Breast epithelium (tissue), 3 donors: Measurements from ENCODE around the gene KIF18A.

Experiments
- POLR2AphosphoS5 ChIP-seq, 3 donors: sonication (generic); formaldehyde crosslinking; IDR thresholded peaks; one replicate each; pipeline ENCODE4 v1.6.1; 2017; ENCODE audit warnings: antibody characterized with exemption in 3 of 3
- TF ChIP-seq, protein P1 (sequence below), 3 donors: fragments of 450-650 bp; IDR thresholded peaks; one replicate each; pipeline ENCODE4 v1.5.1; 2016 to 2017; ENCODE audit warnings: antibody characterized with exemption in 3 of 3, mild to moderate bottlenecking in 3 of 3, moderate library complexity in 3 of 3

DNA sequence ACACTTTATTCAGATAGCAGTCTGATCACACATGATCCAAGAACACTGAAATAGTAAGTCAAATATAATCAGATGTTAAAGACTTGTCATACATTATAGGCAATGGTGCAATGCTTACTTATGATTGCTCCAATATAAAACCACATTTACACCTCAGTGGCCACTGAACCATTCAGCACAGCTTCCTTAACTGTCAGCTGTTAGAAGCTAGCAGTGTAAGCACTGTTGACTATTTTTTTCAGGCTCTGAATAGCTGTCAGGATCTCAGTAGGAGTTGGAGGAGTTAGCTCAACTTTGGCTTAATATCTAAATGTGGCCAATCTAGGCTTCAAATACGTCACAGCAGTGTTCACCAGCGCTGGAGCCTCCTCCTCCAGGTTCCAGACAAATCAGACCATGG is 36.9 kb upstream of the KIF18A start:
- TF ChIP-seq, protein P1, sequence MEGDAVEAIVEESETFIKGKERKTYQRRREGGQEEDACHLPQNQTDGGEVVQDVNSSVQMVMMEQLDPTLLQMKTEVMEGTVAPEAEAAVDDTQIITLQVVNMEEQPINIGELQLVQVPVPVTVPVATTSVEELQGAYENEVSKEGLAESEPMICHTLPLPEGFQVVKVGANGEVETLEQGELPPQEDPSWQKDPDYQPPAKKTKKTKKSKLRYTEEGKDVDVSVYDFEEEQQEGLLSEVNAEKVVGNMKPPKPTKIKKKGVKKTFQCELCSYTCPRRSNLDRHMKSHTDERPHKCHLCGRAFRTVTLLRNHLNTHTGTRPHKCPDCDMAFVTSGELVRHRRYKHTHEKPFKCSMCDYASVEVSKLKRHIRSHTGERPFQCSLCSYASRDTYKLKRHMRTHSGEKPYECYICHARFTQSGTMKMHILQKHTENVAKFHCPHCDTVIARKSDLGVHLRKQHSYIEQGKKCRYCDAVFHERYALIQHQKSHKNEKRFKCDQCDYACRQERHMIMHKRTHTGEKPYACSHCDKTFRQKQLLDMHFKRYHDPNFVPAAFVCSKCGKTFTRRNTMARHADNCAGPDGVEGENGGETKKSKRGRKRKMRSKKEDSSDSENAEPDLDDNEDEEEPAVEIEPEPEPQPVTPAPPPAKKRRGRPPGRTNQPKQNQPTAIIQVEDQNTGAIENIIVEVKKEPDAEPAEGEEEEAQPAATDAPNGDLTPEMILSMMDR (IDR thresholded peaks at IDR 0.05) = no peak
- no peak for TF ChIP-seq POLR2AphosphoS5 (IDR thresholded peaks at IDR 0.05)
